ENCODE measurements around the gene YIPF1. TPM values are rescaled to one million over a fixed set of nuclear protein-coding genes. Genes with fewer than 3 reads are reported as not detected.

Gene YIPF1
- total RNA-seq, 4 donors from 2014 or later: 14.1 to 27.1 (median 17.6) TPM

DNA sequence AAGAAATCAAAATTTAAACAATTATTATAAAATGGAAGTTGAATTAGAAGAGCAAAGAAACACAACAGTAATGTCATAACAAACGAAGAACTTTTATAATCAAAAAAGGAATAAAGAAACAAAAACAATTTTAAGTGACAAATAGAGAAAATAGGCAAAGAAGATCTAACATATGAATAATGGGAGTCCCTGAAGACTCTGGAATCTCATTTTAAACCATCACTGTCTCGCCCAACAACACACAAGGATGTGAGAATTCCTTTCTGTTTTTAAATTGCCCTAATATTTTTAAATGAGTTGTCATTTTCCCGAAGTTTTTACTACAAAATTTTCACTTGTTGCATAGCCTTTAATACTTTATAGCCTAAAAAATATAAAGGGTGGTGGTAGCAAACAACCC lies 47.2 kb downstream of the YIPF1 start:
- H3K36me3 ChIP-seq: no peaks in the 10 kb centered on the region
- no peak for TF ChIP-seq EP300 (IDR thresholded peaks at IDR 0.05)
- TF ChIP-seq POLR2A (IDR thresholded peaks at IDR 0.05): no peak
- TF ChIP-seq POLR2AphosphoS5 (IDR thresholded peaks at IDR 0.05): no peak
- TF ChIP-seq, protein P1, sequence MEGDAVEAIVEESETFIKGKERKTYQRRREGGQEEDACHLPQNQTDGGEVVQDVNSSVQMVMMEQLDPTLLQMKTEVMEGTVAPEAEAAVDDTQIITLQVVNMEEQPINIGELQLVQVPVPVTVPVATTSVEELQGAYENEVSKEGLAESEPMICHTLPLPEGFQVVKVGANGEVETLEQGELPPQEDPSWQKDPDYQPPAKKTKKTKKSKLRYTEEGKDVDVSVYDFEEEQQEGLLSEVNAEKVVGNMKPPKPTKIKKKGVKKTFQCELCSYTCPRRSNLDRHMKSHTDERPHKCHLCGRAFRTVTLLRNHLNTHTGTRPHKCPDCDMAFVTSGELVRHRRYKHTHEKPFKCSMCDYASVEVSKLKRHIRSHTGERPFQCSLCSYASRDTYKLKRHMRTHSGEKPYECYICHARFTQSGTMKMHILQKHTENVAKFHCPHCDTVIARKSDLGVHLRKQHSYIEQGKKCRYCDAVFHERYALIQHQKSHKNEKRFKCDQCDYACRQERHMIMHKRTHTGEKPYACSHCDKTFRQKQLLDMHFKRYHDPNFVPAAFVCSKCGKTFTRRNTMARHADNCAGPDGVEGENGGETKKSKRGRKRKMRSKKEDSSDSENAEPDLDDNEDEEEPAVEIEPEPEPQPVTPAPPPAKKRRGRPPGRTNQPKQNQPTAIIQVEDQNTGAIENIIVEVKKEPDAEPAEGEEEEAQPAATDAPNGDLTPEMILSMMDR (IDR thresholded peaks at IDR 0.05): no peak
- H3K9me3 ChIP-seq: peaks cover 0 to 25% (median 0%) of the 10 kb centered on the region in 3 donors
- 84 to 90% methylated on average over 3 of the region's 3 CpGs for whole genome bisulfite sequencing, 2 donors (ENCODE audit: low coverage in 1 of 2)
- no peaks in the 10 kb centered on the region for H3K27me3 ChIP-seq
- H3K27ac ChIP-seq: no peak overlapping the region
- peaks cover 0 to 9% (median under 1%) of the 10 kb centered on the region in 3 donors for H3K4me1 ChIP-seq
- no peak overlapping the region for H3K4me3 ChIP-seq
- ATAC-seq: no peak

- Histone ChIP-seq H3K36me3 (no peaks in the 10 kb centered on the region), H3K27ac (peak overlapping the region in 3 of 4 donors; percentile 94 to 98 (median 98)), H3K4me3 (peak overlapping the region; percentile 75 to 91), H3K27me3 (no peaks in the 10 kb centered on the region), H3K9me3 (peaks cover 0 to 25% (median 0%) of the 10 kb centered on the region in 3 donors), H3K4me1 (peaks cover 0 to 19% (median 6%) of the 10 kb centered on the region in 3 donors)
- no peak for TF ChIP-seq EP300 (IDR thresholded peaks at IDR 0.05)
- TF ChIP-seq, protein P1 (IDR thresholded peaks at IDR 0.05): no peak
- TF ChIP-seq POLR2AphosphoS5 (IDR thresholded peaks at IDR 0.05): no peak
- TF ChIP-seq POLR2A (IDR thresholded peaks at IDR 0.05): no peak
- ATAC-seq: no peak
- WGBS, 2 donors (ENCODE audit: low coverage in 1 of 2): 13 to 40% methylated on average over 1 to 2 of the region's 2 CpGs
Observed at GRCh38 chr1:53838654-53838974, 51.0 kb downstream of the YIPF1 start.

DNA sequence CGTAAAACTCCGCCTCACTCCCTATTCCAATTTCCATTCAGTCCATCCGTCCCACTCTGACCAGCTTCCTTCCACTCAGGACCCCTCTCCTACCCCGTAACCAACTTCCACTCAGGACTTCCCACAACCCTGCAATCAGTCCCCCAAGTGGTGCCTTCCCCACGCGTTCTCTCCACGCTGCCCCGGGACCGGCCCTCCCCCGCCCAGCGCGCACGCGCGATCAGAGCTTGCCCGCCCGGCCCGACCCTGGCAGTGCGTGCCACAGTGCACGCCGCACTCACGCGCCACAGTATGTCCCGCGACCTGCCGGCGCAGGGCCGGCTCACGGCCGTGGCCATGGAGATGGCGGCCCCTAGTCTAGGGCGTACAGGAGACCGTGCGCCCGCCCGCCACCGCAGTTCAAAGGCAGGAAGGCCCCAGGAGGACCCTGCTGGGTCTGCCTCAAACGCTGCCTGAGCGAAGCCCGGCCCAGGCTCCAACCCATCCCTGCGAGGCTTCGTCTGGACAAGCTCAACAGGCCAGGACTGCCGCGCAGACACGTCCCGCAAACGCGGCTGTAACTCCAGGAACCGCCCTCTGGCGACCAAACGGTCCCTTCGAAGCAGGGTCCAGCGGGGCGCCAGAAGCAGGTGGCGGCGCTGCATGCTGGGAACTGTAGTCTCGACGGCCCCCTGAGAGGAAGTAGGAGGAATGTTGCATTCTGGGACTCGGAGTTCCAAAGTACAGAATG lies 51.5 kb downstream of the YIPF1 start, which contains the start of gene NDC1:
NDC1 (minus strand) TSS at position 373 of the 730 bp plus-strand sequence; CDS start at position 338, 35 bp downstream.
- peaks cover 0 to 19% (median 6%) of the 10 kb centered on the region in 3 donors for H3K4me1 ChIP-seq
- H3K36me3 ChIP-seq: no peaks in the 10 kb centered on the region
- peak; percentile 98 for ATAC-seq
- peak within 1 kb of the TSS; percentile 71 to 98 (median 96) for H3K27ac ChIP-seq
- TF ChIP-seq POLR2AphosphoS5 (IDR thresholded peaks at IDR 0.05): peak; percentile 68
- peak; percentile 28 to 47 for TF ChIP-seq POLR2A (IDR thresholded peaks at IDR 0.05)
- no peak for TF ChIP-seq EP300 (IDR thresholded peaks at IDR 0.05)
- TF ChIP-seq, protein P1 (IDR thresholded peaks at IDR 0.05): peak in 2 of 4 experiments; percentile 32 to 46
- peaks cover 0 to 21% (median 0%) of the 10 kb centered on the region in 3 donors for H3K9me3 ChIP-seq
- 0 to 4% methylated on average over 4 to 5 of the region's 59 CpGs for WGBS, 2 donors (ENCODE audit: low coverage in 1 of 2)
- H3K27me3 ChIP-seq: no peaks in the 10 kb centered on the region
- peak within 1 kb of the TSS; percentile 75 to 91 for H3K4me3 ChIP-seq

DNA sequence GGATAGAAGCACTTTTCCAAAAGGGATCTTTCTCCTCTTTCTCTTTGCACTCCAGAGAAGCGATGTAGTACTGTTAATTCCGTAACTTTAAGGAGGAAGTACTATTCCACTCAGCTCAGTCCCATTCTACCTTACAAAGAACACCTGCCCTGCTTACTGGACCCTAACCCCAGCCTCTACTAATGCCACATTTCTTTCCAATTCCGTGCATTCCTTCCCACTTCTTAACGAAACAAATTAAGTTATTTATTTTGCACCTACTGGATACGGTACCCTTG lies 52.0 kb downstream of the YIPF1 start:
- no peak for ATAC-seq
- H3K27ac ChIP-seq: peak overlapping the region in 3 of 4 donors; percentile 94 to 98 (median 98)

More for the DNA sequence above, 52.0 kb downstream of the YIPF1 start:
- H3K4me1 ChIP-seq: peaks cover 0 to 19% (median 6%) of the 10 kb centered on the region in 3 donors
- TF ChIP-seq, protein P1 (IDR thresholded peaks at IDR 0.05): no peak
- TF ChIP-seq POLR2A (IDR thresholded peaks at IDR 0.05) (no peak), POLR2AphosphoS5 (IDR thresholded peaks at IDR 0.05) (no peak), EP300 (IDR thresholded peaks at IDR 0.05) (no peak)
- H3K27me3 ChIP-seq: no peaks in the 10 kb centered on the region
- H3K9me3 ChIP-seq: peaks cover 0 to 15% (median 0%) of the 10 kb centered on the region in 3 donors
- WGBS, 2 donors (ENCODE audit: low coverage in 1 of 2): 0 to 6% methylated on average over 5 of the region's 5 CpGs
- peak overlapping the region; percentile 75 to 91 for H3K4me3 ChIP-seq
- H3K36me3 ChIP-seq: no peaks in the 10 kb centered on the region
